Epidermal melanocyte (primary cell): ENCODE measurements around the gene SLC35A4.
A peak's percentile ranks its signal among the peaks of the same experiment; 100 is the strongest.

Source experiments
- DNase-seq: peaks from one replicate; pipeline ENCODE4 v3.0.0; 2011; ENCODE audit warnings: low spot score; ENCODE audit not compliant: insufficient read length

Gene SLC35A4, protein sequence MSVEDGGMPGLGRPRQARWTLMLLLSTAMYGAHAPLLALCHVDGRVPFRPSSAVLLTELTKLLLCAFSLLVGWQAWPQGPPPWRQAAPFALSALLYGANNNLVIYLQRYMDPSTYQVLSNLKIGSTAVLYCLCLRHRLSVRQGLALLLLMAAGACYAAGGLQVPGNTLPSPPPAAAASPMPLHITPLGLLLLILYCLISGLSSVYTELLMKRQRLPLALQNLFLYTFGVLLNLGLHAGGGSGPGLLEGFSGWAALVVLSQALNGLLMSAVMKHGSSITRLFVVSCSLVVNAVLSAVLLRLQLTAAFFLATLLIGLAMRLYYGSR

DNA sequence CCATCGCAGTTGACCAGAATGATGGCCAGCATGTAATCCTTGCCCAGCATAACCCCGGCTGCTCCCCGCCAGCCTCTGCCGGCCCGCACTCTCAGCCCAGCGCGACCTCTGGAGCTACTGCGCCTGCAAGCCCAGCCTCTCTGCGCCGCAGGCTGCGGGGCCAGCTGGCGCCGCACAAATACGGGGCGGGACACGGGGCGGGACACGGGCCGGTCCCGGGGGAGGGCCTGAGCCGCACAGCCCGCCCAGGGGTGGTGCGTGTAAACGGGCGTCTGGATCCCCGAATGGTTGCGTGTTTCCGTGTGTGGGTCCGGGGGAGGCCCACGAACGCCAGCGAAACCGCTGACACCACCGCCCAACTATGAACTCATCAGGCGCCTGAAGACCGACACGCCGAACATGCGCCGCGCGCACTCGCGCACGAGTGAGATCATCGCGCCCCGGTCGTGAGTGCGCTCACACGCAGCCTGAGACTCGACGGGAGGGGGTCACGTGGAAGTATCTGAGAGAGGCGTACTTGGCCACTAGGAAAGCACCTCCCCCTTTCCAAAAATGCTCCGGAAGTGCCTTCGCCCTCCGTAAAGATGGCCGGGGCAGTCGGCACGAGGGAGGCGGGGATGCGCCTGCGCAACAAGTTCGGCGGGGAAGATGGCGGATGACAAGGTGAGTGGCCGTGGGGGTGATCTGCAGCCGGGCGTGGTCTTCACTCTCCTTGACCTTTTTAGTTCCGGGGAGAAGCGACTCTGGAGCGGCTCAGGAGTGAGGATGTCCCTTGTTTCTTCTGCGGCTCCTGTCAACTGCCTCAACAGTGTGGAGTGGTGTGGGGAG, at the start of gene SLC35A4, which contains the start of gene APBB3:
Gene SLC35A4 (plus strand): TSS at position 633 of the 828 bp plus-strand sequence. CDS start 2,342 bp downstream, outside the sequence.
Gene APBB3 (minus strand): TSS at position 403 of the 828 bp plus-strand sequence. CDS start 353 bp downstream, at position 50.
- peak; percentile 92 for DNase-seq

DNA sequence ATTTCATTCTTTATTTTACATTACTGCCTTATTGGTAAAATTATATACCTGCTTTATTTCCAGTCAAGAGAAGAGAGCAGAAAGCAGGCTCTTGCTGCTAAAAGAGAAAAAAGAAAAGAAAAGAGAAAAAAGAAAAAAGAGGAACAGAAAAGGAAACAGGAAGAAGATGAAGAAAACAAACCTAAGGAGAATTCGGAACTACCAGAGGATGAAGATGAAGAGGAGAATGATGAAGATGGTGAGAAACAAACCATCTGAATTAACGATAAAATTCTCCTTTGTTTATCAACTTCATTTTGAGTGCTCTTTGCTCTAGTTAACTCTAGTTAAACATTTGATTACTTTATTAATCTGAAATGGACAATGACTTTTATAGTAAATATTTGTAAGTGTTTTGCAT, 40.6 kb upstream of the SLC35A4 start:
- no peak for DNase-seq

DNA sequence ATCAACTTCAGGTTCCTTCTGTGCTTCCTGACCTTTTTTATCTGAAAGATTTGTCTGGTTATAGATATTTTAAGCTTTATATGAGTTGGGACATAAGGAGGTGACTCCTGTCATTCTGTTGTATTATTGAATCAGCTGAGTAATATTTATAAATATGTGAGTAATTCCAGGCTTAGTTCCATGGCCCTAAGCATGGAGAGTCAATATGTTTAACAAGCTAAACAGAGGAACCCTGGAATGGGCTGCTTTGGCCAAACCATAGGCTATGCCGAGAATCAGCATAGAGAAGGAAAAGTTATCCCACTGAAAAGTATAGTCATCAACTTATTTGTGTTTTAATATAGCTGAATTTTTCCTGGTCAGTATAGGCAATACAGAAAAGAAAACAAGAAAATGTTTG, 24.4 kb upstream of the SLC35A4 start:
- DNase-seq: no peak

DNA sequence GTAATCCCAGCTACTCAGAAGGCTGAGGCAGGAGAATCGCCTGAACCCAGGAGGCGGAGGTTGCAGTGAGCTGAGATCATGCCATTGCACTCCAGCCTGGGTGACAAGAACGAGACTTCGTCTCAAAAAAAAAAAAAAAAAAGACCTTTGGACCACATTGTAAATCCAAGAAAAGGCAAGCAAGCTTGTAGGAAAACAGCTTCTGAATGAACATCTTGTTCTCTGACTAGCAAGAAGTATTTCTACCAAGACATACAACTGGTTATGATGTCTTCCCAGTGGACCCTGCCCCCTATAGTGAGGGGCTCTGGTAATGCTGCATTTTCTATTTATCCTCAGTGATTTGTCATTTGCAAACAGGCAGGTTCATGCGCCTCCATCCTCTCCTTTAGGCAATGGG, 21.7 kb upstream of the SLC35A4 start:
- no peak for DNase-seq

DNA sequence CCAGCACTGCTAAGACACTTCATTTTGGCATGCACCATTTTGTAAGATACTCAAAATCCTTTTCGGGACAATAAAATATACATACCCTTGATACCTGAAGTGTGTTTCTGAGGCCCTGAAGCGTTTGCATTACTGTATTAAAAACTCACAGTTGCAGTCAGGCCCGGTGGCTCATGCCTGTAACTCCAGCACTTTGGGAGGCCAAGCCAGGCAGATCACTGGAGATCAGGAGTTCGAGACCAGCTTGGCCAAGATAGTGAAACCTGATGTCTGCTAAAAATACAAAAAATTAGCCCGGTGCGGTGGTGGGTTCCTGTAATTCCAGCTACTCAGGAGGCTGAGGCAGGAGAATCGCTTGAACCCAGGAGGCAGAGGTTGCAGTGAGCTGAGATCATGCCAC, 19.6 kb upstream of the SLC35A4 start:
- no peak for DNase-seq

DNA sequence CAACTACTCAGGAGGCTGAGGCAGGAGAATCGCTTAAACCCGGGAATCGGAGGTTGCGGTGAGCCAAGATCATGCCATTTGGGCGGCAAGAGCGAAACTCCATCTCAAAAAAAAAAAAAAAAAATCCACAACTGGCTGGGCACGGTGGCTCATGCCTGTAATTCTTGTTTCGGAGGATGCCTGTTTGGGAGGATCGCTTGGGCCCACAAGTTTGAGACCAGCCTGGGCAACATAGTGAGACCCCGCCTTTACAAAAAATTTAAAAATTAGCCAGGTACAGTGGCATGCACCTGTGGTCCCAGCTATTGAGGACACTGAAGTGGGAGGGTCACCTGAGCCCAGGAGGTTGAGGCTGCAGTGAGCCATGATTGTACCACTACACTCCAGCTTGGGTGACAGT, 19.0 kb upstream of the SLC35A4 start:
- no peak for DNase-seq

DNA sequence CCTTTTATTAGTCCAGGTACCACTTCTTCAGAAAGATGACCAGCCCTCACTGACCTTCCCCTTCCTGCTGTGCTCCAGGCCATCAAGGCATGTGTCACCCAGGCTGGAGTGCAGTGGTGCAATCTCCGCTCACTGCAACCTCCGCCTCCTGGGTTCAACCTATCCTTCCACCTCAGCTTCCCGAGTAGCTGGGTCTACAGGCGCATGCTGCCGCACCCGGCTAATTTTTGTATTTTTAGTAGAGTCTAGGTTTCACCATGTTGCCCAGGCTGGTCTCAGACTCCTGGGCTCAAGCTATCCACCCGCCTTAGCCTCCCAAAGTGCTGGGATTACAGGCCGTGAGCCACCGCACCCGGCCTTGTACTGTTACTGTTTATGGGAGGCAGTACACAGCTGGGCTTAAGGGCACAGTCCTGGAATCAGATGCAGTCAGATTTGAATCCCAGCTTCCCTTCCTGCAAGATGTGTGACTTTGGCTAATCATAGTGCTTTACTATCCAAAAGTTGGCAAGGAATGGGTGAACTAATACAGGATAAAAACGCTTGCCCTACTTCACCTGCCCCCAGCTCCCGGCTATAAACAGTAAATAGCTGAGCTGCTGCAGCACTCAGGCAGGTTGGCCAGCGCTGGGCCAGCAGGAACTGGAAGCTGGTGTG, 17.6 kb upstream of the SLC35A4 start:
- DNase-seq: no peak

DNA sequence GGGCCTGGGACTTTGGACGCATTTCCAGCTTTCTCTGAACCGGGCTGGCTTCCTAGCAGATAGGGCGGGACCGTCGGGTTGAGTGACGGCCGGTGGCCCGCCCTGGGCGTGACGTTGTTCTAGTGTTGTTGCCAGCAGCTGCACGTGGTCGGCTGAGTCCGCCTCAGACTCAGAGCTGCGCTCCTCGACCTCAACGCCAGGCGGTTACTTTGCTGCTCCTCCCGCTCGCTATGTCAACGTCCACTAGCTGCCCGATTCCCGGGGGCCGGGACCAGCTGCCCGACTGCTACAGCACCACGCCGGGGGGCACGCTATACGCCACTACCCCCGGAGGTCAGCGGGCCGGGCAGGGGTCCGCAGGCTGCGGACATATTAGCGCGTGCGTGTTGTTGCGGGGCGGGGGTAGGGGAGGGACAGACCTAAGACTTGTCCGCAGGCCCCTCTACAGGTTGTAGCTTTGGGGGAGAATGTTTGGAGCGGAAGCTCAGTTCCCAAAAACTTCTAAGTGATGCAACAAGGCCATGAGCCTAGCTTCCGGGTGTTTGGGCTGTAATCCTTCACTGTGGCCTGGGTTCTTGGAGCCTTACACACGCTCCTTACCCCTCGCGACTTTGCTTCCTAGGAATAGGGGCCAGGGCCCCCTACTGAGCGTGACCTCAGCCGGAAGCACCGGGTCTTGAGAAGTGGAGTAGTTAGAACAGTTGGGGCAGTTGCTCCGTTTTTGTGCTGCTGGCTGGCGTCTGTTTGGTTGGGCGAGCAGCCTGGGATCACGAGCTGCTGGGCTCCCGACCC, 16.9 kb upstream of the SLC35A4 start, which contains the start of gene EIF4EBP3:
Gene EIF4EBP3 (plus strand): TSS at position 155 of the 792 bp plus-strand sequence. CDS start 76 bp downstream, at position 231.
- peak; percentile 73 for DNase-seq

DNA sequence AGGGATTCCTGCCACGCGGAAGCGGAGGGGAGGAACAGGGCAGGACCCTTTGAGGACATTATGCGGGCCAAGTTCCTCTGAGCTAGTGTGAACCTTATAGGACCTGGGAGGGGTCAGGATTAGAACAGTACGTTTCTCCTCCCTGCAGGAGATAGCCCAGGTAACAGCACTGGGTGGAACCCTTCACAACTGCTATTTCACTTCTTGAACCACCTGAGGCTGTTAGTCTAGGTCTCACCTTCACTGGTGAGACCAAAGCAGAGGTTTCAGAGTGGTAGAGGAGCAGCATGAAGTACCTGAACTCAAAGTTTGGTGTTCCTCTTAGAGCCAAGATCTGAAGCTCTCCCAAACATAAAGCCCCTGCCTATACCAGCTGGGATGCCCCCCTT, 16.3 kb upstream of the SLC35A4 start:
- DNase-seq: no peak

DNA sequence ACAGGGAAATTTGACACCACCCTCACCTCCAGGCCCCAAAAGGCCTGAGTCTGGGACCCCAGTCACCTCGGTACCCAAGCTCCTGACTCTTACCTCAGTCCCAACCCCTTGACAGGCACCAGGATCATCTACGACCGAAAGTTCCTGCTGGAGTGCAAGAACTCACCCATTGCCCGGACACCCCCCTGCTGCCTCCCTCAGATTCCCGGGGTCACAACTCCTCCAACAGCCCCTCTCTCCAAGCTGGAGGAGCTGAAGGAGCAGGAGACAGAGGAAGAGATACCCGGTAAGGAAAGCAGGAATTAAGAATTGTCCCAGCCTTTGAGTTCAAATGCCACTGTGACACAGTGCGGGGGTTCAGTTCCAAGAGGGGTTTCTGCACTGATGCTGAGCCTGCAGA, 15.8 kb upstream of the SLC35A4 start:
- DNase-seq: no peak

DNA sequence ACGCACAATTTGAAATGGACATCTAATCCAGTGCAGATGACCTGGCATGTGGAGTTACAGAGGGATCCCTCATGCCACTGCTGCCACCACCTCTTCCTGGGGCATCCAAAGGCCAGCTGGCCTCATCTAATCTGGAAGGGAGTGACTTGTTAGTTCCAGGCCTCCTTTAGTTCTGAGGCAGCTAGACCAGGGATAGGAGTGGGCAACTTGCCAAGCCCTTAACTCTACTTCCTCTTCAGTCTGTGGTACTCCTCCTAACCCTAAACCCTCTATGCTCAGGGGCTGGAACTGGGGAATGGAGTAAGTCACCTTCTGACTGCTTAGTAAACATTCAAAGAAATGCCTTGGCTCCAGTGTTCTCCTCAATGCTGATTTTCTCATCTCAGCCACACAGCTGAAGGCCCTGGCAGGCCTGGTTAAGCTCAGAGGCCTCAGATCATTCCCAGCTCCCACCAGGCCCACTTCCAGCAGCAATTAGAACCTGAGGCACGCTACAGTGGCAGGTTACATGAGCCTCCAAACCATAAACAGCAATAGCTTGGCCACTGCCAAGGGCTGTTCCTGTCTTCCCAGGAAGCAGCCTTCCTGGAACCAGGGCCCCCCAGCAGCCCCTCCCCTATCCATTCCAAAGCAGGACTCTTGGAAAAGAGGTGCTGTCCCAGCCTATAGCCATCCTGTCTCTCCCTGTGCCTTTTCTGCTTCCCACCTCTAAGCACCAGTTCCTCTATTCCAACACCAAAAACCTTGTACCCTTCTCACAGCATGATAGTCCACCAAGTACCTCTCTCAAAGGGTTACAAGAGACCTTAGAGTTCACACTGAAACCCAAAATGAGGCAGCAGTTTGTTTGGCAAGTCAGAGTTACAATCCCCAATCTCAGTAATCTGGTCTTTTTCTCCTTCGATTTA, 15.1 kb upstream of the SLC35A4 start:
- DNase-seq: no peak

DNA sequence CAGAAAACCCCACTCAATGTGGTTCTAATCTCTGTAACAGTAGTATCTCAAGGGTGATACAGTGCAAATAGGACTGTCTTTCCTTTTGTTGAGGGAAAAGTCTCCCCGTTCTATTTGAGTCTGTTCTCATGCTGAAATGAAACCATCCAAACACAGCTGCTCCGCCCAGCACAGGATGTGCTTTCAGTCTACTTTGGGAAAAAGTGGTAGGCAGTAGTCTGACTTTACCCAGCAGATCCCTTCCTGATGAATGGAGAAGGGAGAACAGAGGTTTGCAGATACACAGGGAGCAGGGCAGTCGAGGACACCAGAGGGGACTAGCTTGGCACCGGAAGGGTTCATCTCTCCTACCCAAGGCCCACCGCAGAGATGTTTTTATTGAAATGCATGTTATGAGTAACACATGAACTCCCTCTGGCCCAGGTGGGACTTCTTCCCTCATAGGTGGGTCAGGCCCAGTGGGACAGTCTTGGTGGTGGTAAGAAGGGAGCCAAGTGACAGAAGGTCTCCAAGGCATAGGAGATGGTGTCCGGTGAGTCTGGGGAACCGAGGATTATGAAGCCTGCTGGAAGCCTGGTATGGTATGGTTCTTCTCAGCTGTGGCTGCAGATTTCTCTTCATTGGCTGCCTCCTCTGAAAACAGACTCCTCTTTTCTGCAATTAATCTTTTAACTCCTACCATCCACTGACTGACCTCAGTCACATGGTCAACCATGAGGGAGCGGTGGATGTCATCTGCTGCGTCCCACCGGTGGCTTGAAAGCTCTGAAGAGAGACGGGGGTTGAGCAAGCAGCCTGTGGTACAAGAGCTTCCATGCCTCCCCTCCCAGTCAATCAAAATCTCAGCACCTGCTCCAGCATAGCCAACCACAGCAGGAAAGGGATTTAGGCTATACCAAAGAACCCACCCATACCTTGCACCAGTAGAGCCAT, 14.2 kb upstream of the SLC35A4 start:
- DNase-seq: no peak

DNA sequence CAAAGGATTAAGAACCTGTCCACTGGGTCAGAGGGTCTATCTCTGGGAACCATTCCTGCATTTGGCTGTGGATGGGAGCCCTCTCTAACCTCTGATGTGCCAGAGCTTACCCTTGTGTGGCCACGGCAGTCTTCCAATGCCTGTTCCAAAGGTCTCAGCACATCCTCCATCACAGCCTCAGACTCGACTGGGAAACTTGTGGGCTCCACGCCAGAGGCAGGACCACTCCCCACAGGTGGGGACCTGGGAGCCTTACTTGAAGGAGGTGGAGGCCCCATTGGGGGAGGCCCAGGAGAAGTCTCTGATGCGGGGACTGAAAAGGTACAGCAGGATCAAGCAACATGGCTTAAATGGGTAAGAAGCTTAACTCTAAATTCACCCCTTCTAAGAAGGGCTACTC, 12.8 kb upstream of the SLC35A4 start:
- no peak for DNase-seq

DNA sequence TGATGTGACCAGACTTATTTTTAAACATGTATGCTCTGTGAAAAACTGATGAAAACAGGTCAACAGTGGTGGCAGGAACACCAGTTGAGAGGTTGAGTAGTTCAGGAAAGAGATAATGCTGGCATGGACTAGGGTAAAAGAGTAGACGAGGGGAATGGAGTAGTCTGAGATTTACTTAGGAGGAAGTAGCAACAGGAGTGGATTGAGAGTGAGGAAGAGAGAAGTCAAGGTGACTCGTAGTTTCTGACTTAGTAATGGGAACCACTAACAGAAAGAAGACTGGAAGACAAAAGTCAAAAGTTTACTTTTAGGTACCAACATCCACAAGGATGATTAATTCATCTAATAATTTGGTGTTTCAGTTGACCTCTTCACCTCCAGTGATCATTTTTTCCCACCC, 11.0 kb upstream of the SLC35A4 start:
- DNase-seq: no peak

DNA sequence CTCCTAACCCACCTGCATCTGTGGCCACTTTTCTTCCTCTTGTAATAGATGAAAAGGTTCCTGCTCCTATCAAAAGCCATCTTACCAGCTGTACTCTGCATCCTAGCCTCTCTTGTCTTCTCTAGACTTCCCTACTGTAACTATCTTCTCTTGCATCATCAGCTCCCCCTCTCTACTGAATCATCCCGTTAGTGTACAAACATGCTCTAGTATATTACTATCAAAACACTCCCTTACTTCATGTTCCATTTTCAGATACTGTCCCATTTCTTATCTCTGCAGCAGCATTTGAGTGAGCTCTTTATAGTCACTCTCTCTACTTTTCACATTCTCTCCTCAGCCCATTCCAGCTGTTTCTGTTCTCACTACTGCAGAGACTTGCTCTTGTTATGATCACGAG, 10.2 kb upstream of the SLC35A4 start:
- no peak for DNase-seq

DNA sequence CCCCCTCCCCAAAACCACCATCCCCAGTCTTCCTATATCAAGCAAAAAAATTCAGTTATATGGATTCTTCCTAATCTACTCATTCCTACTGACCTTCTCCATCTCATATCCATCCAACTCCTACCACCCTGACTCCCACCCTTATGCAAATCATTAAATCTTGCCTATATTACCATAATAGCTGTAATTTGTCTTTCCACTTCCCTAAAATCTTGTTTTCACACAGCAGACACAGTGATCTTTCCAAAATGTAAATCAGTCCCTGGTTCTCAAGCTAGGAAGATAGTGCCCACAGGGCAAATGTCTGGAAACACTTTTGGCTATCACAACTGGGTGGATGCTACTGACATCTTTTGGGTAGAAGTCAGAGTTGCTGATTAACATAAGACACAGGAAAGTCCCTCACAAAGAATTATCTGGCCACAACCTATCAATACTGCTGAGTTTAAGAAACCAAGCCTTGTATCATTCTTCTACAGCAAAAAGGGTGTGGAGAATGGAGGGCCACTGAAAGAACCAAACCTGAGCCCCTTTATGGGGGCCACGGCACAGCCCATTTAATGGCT, 8.8 kb upstream of the SLC35A4 start:
- DNase-seq: no peak

DNA sequence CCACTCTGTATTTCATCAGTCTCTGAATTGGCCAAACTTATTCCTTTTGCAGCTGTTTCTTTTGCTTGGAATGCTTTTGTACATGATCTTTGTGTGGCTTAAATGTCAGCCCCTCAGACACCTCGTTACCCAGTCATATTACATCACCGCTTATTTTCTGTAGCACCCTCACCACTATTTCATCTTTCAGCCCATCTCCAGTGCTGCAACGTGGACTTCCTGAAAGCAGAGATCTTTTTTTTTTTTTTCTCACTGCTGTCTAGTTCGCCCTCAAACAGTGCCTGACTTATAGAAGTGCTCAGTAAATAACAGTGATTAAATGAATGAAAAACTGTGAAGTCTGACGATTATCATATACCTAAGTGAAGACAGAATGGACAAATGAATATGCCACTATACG, 8.2 kb upstream of the SLC35A4 start:
- no peak for DNase-seq

DNA sequence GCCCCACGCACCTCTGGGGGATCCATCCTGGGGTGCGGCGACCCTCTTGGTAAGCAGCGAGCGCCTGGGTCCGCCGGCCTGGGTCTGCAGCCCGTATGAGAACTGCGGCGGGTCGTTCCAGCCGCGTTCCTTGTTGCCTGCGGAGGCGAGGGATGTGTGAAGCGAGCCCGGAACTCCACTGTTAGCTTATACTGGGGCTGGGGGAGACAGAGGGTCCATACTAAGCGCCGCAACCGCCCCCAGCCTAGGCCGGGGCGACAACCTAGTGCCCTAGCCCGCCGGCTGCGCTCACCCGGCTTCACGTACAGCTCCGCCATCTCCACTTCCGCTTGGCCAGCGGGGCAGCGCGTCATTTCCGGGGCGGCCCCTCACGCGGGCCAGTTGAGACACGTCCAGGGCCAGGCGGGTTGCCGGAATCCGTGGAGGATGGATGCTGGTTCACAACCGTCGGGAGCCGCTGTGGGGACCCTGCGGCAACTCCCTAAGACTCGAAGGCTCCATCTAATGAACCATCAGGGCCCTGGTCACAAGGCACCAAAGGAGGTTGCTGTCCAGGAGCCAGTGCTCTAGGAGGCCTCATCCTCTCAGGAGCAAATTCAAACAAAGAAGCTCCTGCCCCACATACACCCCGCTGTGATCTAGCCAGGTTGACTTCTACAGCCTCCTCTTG, 7.4 kb upstream of the SLC35A4 start, which contains the start of gene SRA1:
Gene SRA1 (minus strand): TSS at position 338 of the 670 bp plus-strand sequence. CDS start 21 bp downstream, at position 317.
- DNase-seq: peak; percentile 96
